ENCODE results near the gene SMYD3. TPM values are rescaled to one million over a fixed set of nuclear protein-coding genes. Genes with fewer than 3 reads are reported as not detected.

Gene SMYD3
- total and polyA plus RNA-seq, 11 donors: 6.3 to 12.1 (median 9.5) TPM

DNA sequence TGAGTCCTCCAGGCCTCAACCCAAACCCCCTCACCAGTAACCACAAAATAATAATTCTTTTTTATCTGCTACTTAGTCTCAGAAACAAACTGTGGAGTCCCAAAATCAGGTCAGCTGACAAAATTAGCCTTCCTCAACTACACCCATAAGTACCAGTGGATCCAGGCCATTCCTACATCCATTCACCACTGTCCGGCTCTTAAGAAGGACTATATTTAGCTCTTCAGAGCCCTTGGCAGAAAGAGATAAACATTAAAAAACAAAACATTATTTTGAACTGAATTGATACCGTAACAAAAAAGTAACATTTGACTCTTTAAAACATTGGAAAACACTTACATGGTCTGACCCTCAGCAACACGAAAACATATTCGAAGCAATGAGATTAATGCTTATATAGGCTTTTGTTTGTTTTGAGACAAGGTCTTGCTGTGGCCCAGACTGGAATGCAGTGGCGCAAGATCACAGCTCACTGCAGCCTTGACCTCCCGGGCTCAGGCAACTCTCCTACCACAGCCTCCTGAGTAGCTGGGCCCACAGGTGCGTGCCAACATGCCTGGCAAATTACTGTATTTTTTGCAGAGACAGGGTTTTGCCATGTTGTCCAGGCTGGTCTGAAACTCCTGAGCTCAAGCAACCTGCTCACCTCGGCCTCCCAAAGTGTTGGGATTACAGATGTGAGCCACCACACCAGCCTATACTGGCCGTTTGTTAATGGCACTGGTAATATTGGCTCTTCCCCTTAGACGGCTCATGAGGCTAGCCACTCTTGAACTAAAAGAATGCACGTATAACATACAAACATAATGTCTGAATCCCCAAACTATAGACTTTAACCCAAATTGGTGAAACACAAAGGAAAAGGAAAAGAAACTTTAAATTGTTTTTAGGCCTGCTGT lies 330.7 kb downstream of the SMYD3 start:
- Histone ChIP-seq H3K36me3 (no peaks in the 10 kb centered on the region), H3K27me3 (no peaks in the 10 kb centered on the region), H3K4me1 (peaks cover 0 to 7% (median 0%) of the 10 kb centered on the region in 12 donors), H3K4me3 (no peak overlapping the region), H3K9me3 (no peaks in the 10 kb centered on the region), H3K27ac (no peak overlapping the region)
- WGBS, 4 donors: 77 to 83% (median 79%) methylated on average over 10 to 11 of the region's 11 CpGs
- TF ChIP-seq, protein P1, sequence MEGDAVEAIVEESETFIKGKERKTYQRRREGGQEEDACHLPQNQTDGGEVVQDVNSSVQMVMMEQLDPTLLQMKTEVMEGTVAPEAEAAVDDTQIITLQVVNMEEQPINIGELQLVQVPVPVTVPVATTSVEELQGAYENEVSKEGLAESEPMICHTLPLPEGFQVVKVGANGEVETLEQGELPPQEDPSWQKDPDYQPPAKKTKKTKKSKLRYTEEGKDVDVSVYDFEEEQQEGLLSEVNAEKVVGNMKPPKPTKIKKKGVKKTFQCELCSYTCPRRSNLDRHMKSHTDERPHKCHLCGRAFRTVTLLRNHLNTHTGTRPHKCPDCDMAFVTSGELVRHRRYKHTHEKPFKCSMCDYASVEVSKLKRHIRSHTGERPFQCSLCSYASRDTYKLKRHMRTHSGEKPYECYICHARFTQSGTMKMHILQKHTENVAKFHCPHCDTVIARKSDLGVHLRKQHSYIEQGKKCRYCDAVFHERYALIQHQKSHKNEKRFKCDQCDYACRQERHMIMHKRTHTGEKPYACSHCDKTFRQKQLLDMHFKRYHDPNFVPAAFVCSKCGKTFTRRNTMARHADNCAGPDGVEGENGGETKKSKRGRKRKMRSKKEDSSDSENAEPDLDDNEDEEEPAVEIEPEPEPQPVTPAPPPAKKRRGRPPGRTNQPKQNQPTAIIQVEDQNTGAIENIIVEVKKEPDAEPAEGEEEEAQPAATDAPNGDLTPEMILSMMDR (IDR thresholded peaks at IDR 0.05): no peak
- no peak for TF ChIP-seq POLR2A (IDR thresholded peaks at IDR 0.05)
- DNase-seq (no peak), ATAC-seq (peak in 2 of 4 donors; percentile 41 to 77)
- intact Hi-C loops (cut with DNase I): no loop called here

DNA sequence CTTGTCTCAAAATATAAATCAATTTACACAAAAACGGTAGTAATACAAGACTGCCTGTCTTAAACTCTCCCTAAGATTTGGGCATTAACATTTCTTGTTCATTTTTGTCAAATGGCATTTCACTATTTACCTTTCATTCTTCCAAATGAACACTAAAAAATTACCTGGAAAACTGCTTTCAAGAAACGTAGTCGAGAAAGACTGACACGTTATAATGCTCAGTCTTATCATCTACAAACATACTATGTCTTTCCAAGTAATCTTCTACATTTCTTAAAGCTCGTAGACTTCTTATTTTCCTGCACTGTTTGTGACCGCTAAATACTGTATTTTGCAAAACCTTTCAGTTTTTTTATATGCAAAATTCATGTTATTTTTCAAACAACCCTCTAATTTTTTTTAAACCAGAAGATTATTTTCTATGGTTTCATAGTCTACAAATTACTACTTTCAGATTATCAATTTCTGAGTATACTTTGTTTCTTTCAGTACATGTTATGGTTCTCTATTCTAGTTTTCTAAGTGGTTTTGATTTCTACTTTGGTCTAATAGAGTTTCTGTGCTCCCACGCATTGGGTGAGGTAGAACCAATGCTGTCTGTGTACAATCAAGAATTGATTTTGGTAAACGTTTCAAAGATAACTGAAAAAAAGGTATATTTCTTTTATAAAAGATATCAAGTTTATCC lies 336.4 kb downstream of the SMYD3 start:
- no peaks in the 10 kb centered on the region for H3K27me3 ChIP-seq
- no peaks in the 10 kb centered on the region for H3K9me3 ChIP-seq
- no peaks in the 10 kb centered on the region for H3K36me3 ChIP-seq
- no peak overlapping the region for H3K27ac ChIP-seq
- no peak for DNase-seq
- no peaks in the 10 kb centered on the region for H3K4me1 ChIP-seq
- intact Hi-C loops (cut with DNase I): no loop called here
- ATAC-seq: no peak
- H3K4me3 ChIP-seq: no peak overlapping the region
- TF ChIP-seq, protein P1 (IDR thresholded peaks at IDR 0.05): no peak
- TF ChIP-seq POLR2A (IDR thresholded peaks at IDR 0.05): no peak
- WGBS, 4 donors: 93 to 95% (median 95%) methylated on average over 8 of the region's 8 CpGs

DNA sequence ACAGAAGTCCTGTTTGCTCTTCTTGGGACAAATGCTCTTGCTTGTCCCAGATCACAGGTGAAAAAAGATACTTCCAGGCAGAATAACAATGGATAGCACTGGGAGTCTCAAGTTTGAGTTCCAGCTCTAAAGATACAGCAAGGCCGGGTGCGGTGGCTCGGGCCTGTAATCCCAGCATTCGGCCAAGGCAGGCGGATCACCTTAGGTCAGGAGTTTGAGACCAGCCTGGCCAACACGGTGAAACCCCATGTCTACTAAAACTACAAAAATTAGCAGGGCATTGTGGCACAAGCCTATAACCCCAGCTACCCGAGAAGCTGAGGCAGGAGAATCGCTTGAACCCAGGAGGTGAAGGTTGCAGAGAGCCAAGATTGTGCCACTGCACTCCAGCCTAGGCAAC lies 337.6 kb downstream of the SMYD3 start:
- no peak overlapping the region for H3K27ac ChIP-seq
- no peak for DNase-seq
- H3K27me3 ChIP-seq: no peaks in the 10 kb centered on the region
- WGBS, 4 donors: 93 to 98% (median 95%) methylated on average over 8 of the region's 8 CpGs
- TF ChIP-seq POLR2A (IDR thresholded peaks at IDR 0.05): no peak
- TF ChIP-seq, protein P1 (IDR thresholded peaks at IDR 0.05): no peak
- H3K36me3 ChIP-seq: no peaks in the 10 kb centered on the region
- intact Hi-C loops (cut with DNase I): no loop called here
- no peaks in the 10 kb centered on the region for H3K4me1 ChIP-seq
- ATAC-seq: no peak
- no peaks in the 10 kb centered on the region for H3K9me3 ChIP-seq
- no peak overlapping the region for H3K4me3 ChIP-seq

DNA sequence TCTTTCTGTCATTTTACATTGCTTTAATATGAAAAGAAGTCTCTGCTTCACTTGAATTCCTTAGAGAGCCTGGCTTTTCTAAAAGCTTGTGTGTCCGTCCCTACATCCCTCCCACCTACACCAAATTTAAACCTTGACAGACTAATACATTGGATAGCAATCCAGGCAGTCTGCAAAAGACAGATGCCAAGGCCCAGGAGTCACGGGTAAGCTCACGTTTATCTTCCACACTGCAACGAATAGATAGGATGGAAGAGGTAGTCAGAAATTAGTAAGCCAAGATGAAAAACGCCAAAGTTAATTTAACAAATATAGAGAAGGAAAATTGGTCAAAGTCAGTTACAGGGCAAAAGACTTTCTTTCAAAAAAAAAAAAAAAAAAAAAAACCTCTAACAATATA lies 338.1 kb downstream of the SMYD3 start:
- Histone ChIP-seq H3K4me3 (no peak overlapping the region), H3K27me3 (no peaks in the 10 kb centered on the region), H3K4me1 (no peaks in the 10 kb centered on the region), H3K27ac (no peak overlapping the region), H3K36me3 (no peaks in the 10 kb centered on the region), H3K9me3 (no peaks in the 10 kb centered on the region)
- no peak for ATAC-seq
- TF ChIP-seq POLR2A (IDR thresholded peaks at IDR 0.05): no peak
- TF ChIP-seq, protein P1 (IDR thresholded peaks at IDR 0.05): no peak
- WGBS, 4 donors: 56 to 63% (median 60%) methylated on average over 5 of the region's 5 CpGs
- intact Hi-C loops (cut with DNase I): no loop called here
- no peak for DNase-seq

All from heart left ventricle (tissue), 16 donors.